ENCODE results near the gene TMEM176B. TPM values are rescaled to one million over a fixed set of nuclear protein-coding genes. Genes with fewer than 3 reads are reported as not detected.

Gene TMEM176B
- total and polyA plus RNA-seq, 2 donors (not counting 3 experiments of a cell fraction or from before 2014, with no cell fraction given) = 0.23 TPM; not detected in 1

DNA sequence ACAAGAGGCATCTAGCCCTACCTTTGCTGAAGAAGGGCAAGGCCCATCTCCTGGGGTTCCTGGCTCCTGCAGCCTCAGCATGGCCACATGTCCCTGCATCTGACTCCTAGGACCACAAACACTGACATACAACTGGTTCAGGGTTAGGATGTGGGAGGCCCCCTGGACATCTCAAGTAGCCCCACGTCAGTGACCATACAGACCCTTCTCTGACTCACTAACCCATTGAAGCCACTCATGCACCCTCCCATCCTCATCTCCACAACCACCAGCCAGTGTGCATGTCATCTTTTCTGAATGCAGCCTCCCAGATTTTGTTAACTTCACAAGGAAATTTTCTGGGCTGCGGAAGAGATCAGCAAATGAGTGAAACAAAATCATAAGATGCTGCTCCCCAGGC is 18.2 kb downstream of the TMEM176B start:
- FAIRE-seq = no peak
- POLR2A ChIA-PET = no interaction called here

More for the DNA sequence above, 18.2 kb downstream of the TMEM176B start:
- Histone ChIP-seq H3K9me1 (replicated peaks; ENCODE audit: control insufficient read depth, extremely low read depth, insufficient read depth, low read length) (no peaks in the 10 kb centered on the region), H3K9me3 (replicated peaks; ENCODE audit: control insufficient read depth, insufficient read depth, low read length) (no peaks in the 10 kb centered on the region), H3K4me3 (replicated peaks in 1 of 3; ENCODE audit: insufficient read depth in 1 of 3, low read depth in 1 of 3, low read length in 3 of 3) (no peak overlapping the region), H3K4me2 (ENCODE audit: insufficient read depth, low read length) (no peak overlapping the region), H4K20me1 (replicated peaks; ENCODE audit: control insufficient read depth, extremely low read depth, insufficient read depth, low read length) (no peaks in the 10 kb centered on the region), H3K27me3 (ENCODE audit: control insufficient read depth in 2 of 2, insufficient read depth in 2 of 2, low read length in 2 of 2) (peaks cover 17 to 19% of the 10 kb centered on the region in 2 experiments), H3K4me1 (ENCODE audit: control insufficient read depth, extremely low read depth, insufficient read depth, low read length) (no peaks in the 10 kb centered on the region), H3K9ac (replicated peaks; ENCODE audit: extremely low read depth, insufficient read depth, low read length) (no peak overlapping the region), H3K36me3 (ENCODE audit: control insufficient read depth in 2 of 2, extremely low read depth in 1 of 2, insufficient read depth in 2 of 2, low read length in 2 of 2) (no peaks in the 10 kb centered on the region), H3K79me2 (ENCODE audit: control insufficient read depth, insufficient read depth, low read length) (no peaks in the 10 kb centered on the region), H2AFZ (ENCODE audit: low read depth, low read length) (no peak overlapping the region), H3K27ac (ENCODE audit: insufficient read depth, low read depth, low read length) (no peak overlapping the region)
- intact Hi-C loops (cut with micrococcal nuclease) (no loop called here), dilution Hi-C loops (cut with MboI; ENCODE audit: extremely low pct_ligation_motif_present, low sequenced_read_pairs) (no loop called here)
- no peak for TF ChIP-seq MAX (IDR thresholded peaks at IDR 0.05; ENCODE audit: insufficient read depth, insufficient read length)
- TF ChIP-seq GATA2 (IDR thresholded peaks at IDR 0.05; ENCODE audit: insufficient read depth, insufficient read length, low read depth, low read length) = no peak
- no peak for TF ChIP-seq EZH2 (IDR thresholded peaks at IDR 0.05; ENCODE audit: borderline replicate concordance, low read depth, low read length, severe bottlenecking)
- no peak for TF ChIP-seq POLR2A (IDR thresholded peaks at IDR 0.05; ENCODE audit: low read depth, low read length)
- no peak for TF ChIP-seq POLR2AphosphoS5 (IDR thresholded peaks at IDR 0.05; ENCODE audit: insufficient read depth, low read depth, low read length)
- no peak for TF ChIP-seq FOS (IDR thresholded peaks at IDR 0.05; ENCODE audit: borderline replicate concordance, insufficient read depth, low read length)
- no peak for TF ChIP-seq JUN (IDR thresholded peaks at IDR 0.05; ENCODE audit: borderline replicate concordance, insufficient read depth, insufficient read length, low read depth)
- no peak for TF ChIP-seq CTCF (IDR thresholded peaks at IDR 0.05; ENCODE audit: extremely low read depth in 1 of 2, insufficient read depth in 1 of 2, low read depth in 1 of 2, low read length in 2 of 2)
- TF ChIP-seq MYC (IDR thresholded peaks at IDR 0.05; ENCODE audit: low read depth, low read length) = no peak
- CTCF ChIA-PET = interaction anchor here (1.1 to 1.2 kb wide), 2 partner anchors 25 to 198 kb away, joined by 3 to 4 read pairs; no protein-coding TSS in a partner anchor
- no TSS peak for BruUV-seq (replicated peaks)
- DNase-seq (ENCODE audit: low read depth, low spot score) = no peak
